NCI-H524 (cell line): ENCODE results near the gene TTC6.
A peak's percentile ranks its signal among the peaks of the same experiment; 100 is the strongest.

ENCODE experiments used
- DNase-seq, 2 experiments: peaks; one replicate each; lab custom pipeline; 2025; lab: John Stamatoyannopoulos, UW

Gene TTC6

GRCh38 chr14:37597538-37597913 is 2.1 kb downstream of the TTC6 start:
- no peak for DNase-seq

DNA sequence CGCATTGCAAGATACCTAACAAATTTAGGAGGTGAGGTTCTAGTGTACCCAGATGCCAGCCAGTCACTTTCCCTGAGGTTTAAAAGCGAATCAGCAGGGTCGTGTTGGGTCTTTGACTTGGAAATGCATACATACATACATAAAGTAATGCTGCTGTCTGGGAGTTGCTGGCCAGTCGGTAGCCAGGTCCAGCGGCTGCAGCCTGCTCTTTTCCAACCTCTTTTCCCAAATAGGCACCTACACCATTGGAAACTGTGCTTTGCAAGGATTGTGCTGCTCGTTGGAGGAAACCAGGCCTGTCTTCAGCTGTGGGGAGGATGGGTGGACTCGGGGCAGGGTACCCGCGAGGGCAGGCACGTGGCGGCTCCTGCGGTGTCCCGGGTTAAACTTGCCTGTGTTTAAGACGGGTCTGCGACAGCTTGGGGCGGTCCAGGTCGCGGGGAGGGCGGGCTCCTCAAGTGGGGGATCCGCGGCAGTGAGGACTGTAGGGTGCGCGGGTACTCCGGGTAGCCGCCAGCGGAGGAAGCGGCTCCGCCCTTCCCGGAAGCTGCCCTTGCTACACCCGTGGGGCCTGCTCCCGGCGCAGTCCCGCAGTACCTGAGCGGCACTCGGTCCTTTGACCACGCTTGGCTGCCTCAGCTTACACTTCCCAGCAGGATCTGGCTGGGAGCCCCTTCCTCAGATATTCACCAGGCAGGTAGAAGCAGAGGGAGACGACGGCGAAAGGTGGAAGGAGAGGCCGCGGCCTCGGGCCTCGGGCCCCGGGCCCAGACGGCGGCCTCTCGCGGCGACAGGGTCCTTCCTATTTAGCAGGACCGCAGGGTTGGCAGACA is 2.7 kb downstream of the TTC6 start:
- no peak for DNase-seq

DNA sequence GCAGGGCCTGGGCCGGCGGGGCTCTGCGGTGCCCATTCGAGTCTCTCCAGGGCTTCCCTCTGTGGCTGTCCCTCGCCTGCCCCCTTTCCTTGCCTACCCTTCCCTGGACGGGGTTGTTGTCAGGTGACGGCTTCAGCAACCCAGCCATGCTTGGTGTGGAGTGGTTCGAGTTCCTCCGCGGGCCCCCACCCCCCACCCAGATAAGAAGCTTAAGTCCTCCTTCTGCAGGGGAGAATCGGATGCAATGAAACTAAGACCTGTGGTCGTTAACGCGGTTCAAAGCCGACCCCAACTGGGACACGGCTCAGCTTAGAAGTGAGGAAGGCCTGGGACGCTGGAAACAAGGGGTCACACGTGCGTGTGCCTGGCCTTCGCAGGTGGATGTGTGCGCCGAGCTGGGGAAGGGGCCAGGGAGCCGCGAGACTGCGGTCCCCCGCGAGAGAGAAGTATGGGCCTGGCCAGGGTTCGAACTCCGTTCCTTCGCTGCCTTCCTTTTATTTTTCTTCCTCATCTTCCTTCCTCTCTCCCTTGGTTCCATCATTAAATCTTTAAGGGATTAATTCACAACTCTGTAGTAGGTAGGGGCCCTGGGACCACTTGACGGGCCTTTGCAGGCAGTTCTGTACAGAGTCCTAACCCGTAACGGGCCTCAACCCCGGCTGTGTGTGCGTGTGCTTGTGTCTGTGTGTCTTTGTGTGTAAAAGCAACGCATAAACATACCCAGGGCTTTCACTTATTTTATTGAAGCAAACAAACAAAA is 3.5 kb downstream of the TTC6 start:
- no peak for DNase-seq

GRCh38 chr14:37599507-37600368 is 4.3 kb downstream of the TTC6 start:
- DNase-seq = peak; percentile 46 to 60

DNA sequence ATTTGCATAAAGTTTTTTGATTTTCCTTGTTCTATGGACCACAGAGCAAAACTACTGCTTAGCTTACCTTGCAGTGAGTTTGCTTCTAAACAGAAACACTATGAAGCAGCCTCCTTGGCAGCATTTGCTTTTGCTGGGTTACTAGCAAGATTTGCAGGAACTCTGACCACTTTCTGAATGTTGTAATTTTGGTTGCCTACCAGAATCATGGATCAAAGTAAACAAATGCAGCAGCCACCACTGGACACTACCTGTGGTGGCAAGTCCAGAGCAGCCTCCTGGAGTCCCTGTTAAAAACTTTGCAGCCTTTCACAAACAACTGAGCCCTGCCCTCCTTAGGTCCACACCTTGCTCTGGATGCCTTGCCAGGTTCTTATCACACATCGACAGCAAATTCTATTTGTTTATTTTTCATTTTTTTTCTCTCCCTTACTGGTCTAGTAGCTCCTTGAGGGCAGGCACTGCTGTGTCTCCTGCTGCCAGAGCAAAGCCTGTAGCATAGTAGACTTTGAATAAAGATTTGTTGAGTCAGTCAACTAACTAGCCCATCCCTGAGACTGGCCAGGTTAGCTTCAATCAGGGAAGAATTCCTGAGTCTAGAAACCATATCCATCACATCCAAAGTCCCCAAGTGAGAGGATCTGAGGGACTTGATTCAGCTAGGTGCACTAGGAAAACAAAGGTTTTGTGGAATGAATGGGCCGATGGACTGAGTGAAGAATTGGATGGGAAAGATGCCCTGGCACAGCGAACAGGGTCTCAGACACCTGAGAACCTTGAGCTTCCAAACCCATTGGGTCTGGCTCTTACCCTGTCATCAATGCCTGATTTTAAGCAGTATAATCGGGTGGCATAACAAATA is 5.7 kb downstream of the TTC6 start:
- DNase-seq = no peak

DNA sequence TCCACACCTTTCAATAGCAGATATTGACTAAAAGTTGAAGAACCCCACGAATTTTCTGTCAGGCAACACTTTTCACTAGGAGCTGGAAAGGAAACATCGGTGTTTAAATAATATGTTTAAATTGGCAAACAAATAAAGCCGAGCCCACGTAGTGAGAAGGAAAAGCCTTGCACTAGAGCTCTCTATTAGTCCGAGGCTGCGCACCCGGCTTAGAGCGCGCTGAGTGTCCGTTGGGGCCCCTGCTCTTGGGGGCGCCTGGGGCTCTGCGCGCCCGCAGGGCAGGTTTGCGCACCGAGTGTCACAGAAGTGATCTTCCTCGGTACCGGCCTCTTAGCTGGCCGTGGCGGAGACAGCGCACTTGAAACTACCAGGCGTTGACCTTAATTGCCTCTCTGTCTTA is 6.4 kb downstream of the TTC6 start:
- DNase-seq = no peak

GRCh38 chr14:37602605-37603453 is 7.4 kb downstream of the TTC6 start:
- no peak for DNase-seq

- no peak for DNase-seq
Observed at GRCh38 chr14:37603688-37604251, 8.3 kb downstream of the TTC6 start.

- DNase-seq = no peak
Observed at GRCh38 chr14:37606678-37607077, 11.2 kb downstream of the TTC6 start.

DNA sequence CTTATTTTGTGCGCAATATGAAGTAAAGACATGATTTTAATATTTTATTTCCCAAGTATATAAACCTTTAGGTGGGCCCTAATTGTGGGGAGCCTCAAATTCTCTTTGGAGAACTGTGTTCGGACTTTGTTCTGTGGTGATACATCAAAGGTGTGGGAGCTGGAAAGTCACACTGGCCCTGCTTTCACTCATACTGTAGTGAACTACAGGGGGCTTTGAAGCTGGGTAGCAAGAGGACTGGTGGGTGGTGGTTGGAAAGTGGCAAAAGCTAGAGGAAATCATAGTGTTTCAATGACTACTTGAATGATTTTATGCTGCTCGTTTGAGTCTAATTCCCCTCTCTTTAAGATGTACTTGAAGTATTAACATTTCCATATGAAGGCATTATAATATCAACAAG is 13.2 kb downstream of the TTC6 start:
- DNase-seq = no peak

- DNase-seq = no peak
Observed at GRCh38 chr14:37610945-37611523, 15.6 kb downstream of the TTC6 start.

DNA sequence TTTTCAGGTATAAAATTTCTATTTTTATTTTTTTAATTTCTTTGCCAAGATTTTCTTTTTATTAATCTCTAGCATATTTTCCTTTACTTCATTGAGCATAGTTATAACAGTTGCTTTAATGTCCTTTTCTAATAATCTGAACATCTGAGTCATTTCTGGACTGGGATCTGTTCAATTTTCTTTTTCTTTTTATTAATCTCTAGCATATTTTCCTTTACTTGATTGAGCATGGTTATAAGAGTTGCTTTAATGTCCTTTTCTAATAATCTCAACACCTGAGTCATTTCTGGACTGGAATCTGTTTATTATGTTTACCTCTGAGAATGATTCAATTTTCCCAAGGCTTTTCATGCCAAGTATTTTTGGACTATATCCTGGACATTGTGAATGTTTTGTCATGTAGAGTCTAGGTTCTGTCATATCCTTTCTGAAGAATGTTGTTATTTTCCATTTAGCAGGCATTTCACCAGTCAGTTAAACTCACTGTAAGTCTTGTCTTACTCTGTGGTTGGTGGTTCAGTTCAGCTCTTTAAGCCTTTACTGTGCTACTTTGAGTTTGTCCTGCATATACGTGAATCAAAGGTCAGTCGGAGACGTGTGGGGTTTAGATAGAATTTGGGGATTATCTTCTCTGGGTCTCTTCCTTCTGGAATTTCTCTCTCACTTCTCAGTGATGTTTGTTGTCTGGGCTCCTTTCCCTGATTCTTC is 20.3 kb downstream of the TTC6 start:
- DNase-seq = no peak

GRCh38 chr14:37616853-37617252 is 21.4 kb downstream of the TTC6 start:
- DNase-seq = no peak

DNA sequence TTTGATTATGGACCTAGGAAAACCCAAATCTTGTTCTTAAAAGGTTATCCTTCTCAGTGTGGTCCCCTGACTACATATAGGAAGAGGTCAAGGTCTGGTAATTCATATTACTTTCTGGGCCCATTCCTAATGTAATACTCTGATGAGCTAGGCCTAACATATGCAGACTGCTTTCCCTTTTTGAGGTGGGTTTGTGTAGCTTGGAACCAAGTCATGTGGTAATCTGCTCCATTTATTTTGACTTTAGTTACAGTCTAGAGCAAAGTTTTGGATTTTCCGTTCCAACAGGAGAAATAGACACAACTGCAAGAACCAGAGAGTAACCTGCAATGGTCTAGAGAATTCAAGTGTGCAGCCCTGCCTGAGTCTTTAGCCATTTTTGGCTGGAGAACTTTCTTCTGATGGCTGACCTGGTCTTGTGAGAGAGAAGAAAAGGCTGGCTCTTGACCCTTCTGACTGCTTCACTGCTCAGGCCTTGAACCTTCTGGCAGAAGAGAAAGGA is 22.5 kb downstream of the TTC6 start:
- DNase-seq = no peak

DNA sequence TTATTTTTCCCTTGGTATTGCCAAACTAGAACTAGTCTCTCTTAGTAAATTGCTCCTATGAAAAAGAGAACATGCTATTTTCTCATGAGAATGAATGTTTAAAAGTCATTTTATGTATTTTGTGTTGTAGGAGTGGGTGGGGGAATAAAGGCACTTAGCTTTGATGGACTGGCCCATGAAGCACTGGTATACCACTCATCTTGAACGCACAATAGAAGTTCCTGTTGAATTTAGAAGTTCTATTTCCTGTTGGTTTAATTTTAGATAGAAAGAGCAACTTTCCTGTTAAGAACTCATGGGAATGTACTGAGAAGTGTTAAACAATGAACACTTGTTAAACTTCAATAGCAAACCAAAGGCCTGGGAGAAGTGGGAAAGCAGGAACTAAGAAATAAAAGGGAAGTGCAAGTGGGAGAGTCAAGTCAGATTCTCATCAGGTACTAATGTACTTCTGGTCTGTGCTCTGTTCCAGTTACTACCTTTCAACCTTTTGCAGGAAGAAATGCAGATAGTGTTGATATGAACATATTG is 23.1 kb downstream of the TTC6 start:
- no peak for DNase-seq

DNA sequence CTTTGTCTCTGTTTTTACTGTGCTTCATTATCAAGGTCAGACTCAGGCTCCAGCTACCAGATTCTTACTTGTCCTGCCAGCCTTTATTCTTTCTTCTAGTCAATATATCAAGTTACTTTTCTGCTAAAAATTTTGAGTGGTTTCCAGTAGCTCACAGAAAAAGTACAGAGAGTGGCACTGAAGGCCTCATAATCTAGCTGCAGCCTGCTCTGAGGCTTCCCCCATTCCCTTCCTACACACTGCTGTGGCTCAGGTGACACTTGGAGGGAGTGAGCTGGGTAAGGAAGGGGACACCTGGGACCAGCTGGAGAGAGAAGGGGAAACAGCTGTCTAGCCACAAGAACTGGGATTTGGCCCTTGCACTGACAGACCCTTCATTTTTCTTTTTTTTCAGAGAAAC is 25.4 kb downstream of the TTC6 start:
- no peak for DNase-seq

- no peak for DNase-seq
Observed at GRCh38 chr14:37622231-37622923, 26.9 kb downstream of the TTC6 start.

DNA sequence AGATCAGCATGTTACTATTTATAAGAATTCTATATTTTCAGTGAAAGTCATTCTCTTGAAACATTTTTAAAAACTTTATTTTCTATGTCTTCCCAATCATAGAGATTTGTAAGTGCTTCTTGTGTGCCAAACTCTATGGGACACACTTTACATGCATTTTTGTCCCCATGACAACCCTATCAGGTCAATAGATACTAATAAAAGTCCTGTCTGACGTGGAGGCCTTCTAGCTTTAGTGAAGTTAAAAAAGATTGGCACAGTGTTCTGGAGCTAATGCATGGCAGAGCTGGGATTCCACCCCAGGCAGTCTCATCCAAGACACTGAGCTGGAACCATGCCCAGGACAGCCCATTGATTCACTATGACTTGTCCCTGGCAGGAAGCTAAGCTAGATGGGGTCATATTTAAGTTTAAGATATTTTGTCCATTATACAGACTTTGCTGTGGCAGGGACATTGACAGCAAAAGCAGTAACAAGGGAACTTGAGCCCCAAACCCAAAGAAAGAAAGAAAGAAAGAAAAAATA is 28.1 kb downstream of the TTC6 start:
- DNase-seq = no peak
